GM19372 (cell line): ENCODE results near the gene CASZ1.

Experiments
- ATAC-seq: cut with Tn5 transposase; IDR thresholded peaks from one replicate; pipeline ENCODE4 v1.9.1; 2021; ENCODE audit warnings: mild to moderate bottlenecking, low read depth, moderate library complexity; ENCODE audit not compliant: unreplicated experiment

The CASZ1 gene

GRCh38 chr1:10734962-10735544 lies 61.4 kb downstream of the CASZ1 start:
- ATAC-seq, result no peak

- ATAC-seq, result no peak
Observed at GRCh38 chr1:10734375-10734774, 62.1 kb downstream of the CASZ1 start.

GRCh38 chr1:10733474-10734366 lies 62.7 kb downstream of the CASZ1 start:
- ATAC-seq, result no peak

GRCh38 chr1:10730985-10731384 lies 65.5 kb downstream of the CASZ1 start:
- ATAC-seq, result no peak

- no peak for ATAC-seq
Observed at GRCh38 chr1:10728595-10729410, 67.6 kb downstream of the CASZ1 start.

GRCh38 chr1:10727751-10728232 lies 68.7 kb downstream of the CASZ1 start:
- ATAC-seq, result no peak

- ATAC-seq, result no peak
Observed at GRCh38 chr1:10726355-10726754, 70.1 kb downstream of the CASZ1 start.

- ATAC-seq, result no peak
Observed at GRCh38 chr1:10724948-10725847, 71.2 kb downstream of the CASZ1 start.

GRCh38 chr1:10724511-10724910 lies 71.9 kb downstream of the CASZ1 start:
- no peak for ATAC-seq

- no peak for ATAC-seq
Observed at GRCh38 chr1:10724052-10724494, 72.4 kb downstream of the CASZ1 start.

GRCh38 chr1:10723317-10723716 lies 73.1 kb downstream of the CASZ1 start:
- no peak for ATAC-seq

GRCh38 chr1:10722803-10723202 lies 73.6 kb downstream of the CASZ1 start:
- no peak for ATAC-seq

GRCh38 chr1:10721381-10722321 lies 74.8 kb downstream of the CASZ1 start:
- ATAC-seq, result no peak

- no peak for ATAC-seq
Observed at GRCh38 chr1:10720635-10721034, 75.8 kb downstream of the CASZ1 start.

- no peak for ATAC-seq
Observed at GRCh38 chr1:10718083-10718415, 78.4 kb downstream of the CASZ1 start.

- no peak for ATAC-seq
Observed at GRCh38 chr1:10717296-10718082, 79.0 kb downstream of the CASZ1 start.

GRCh38 chr1:10716840-10717239 lies 79.6 kb downstream of the CASZ1 start:
- no peak for ATAC-seq
